BJ (cell line): ENCODE data around the gene MYLK2. TPM values are rescaled to one million over a fixed set of nuclear protein-coding genes. Genes with fewer than 3 reads are reported as not detected.

Experiments
- CTCF ChIA-PET: fragments of 350-600 bp; formaldehyde crosslinking; extraction: SDS; loops from one replicate; lab custom pipeline; 2021; ENCODE audit warnings: antibody characterized with exemption, inconsistent platforms; lab: Yijun Ruan, JAX
- POLR2A ChIA-PET: fragments of 300-600 bp; sonication (Branson Sonifier 250); formaldehyde crosslinking; extraction: SDS; loops from one replicate; lab custom pipeline; 2021; ENCODE audit warnings: antibody characterized with exemption; lab: Charles Lee
- DNase-seq: peaks from one replicate; pipeline ENCODE4 v3.0.0-alpha.2; 2011; ENCODE audit warnings: low read depth
- H3K27me3 ChIP-seq: 2 replicates; pipeline ENCODE4 v1.6.0; 2011; ENCODE audit warnings: low read length; ENCODE audit not compliant: control insufficient read depth, insufficient read depth
- H3K36me3 ChIP-seq: 2 replicates; pipeline ENCODE4 v1.5.1; 2011; ENCODE audit warnings: low read length; ENCODE audit not compliant: control insufficient read depth, insufficient read depth
- H3K4me3 ChIP-seq: 2 replicates; pipeline ENCODE4 v1.5.1; 2011; ENCODE audit warnings: low read depth, mild to moderate bottlenecking, control low read depth, low read length
- CTCF ChIP-seq: IDR thresholded peaks from 2 replicates; pipeline ENCODE4 v1.5.1; 2011; ENCODE audit warnings: low read depth, mild to moderate bottlenecking, control low read depth, inconsistent platforms, low read length, moderate library complexity; ENCODE audit not compliant: insufficient read depth
- polyA plus RNA-seq: library from polyadenylated mRNA; depleted of rRNA; stranded (reverse); fragments of >200 nt; gene quantifications from 2 replicates; pipeline ENCODE4 v1.2.3, GENCODE V29; 2011

The MYLK2 gene
- polyA plus RNA-seq, 1 experiment: 0.10 TPM

- no peaks in the 10 kb centered on the region; the same call in none of the 2 replicates for H3K36me3 ChIP-seq
- H3K4me3 ChIP-seq: no peak overlapping the region
- DNase-seq: no peak
- ChIA-PET POLR2A (no interaction called here), CTCF (interaction anchor here (1.2 to 1.8 kb wide), 3 partner anchors 40 to 172 kb away, joined by 3 to 4 read pairs (median 4); partner anchors contain the start of gene PDRG1)
- no peak for TF ChIP-seq CTCF
- H3K27me3 ChIP-seq: no peaks in the 10 kb centered on the region
Observed at GRCh38 chr20:31806564-31807355, 12.4 kb upstream of the MYLK2 start.

DNA sequence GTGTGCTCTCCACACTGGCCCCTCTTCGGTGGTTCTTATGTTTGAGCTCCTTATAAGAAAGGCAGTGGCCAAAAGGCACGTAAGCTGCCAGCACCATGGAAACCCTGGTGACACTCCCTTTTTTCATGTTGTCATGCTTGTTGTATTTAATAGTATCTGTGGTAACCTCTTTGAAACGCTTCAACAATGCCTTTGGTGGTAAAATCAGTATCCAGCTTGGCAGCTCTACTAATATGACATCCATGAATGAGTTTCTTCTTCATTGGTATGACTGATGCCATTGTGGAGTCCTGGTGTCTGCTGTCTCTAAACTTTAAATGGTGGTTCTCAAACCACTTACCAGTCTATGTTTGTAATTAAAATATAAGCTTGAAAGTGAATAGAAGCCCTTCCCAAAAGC is 10.7 kb upstream of the MYLK2 start:
- no peaks in the 10 kb centered on the region for H3K27me3 ChIP-seq
- no peak for DNase-seq
- no peak for TF ChIP-seq CTCF
- CTCF ChIA-PET: interaction anchor here (1.0 to 1.5 kb wide), 5 partner anchors 10 to 264 kb away, joined by 3 to 5 read pairs (median 4); no protein-coding TSS in a partner anchor
- no peaks in the 10 kb centered on the region; the same call in none of the 2 replicates for H3K36me3 ChIP-seq
- POLR2A ChIA-PET: no interaction called here
- no peak overlapping the region for H3K4me3 ChIP-seq

DNA sequence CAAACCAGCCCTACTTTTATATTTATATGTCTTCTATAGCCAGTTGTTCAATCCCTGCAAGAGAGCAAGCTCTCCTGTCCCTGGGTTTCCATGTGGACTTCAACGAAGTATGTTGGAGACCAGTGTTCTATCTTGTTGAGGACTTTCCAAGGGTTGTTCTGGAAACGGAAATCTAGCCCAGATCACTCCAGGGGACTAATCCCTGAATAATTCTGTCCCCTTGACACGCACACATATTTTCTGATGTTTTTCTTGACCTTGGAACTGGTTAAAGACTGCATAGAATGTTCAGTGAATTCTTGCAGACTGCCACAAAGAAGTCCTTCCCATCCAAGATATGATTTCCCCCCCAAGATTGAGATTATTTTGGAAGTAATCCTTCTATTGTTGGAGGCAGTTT is 9.5 kb upstream of the MYLK2 start:
- no peak for DNase-seq
- H3K36me3 ChIP-seq: no peaks in the 10 kb centered on the region; the same call in 1 of the 2 replicates
- ChIA-PET POLR2A (no interaction called here), CTCF (interaction anchor here (0.7 to 3.2 kb wide), 4 partner anchors 13 to 265 kb away, joined by 3 to 20 read pairs (median 4); no protein-coding TSS in a partner anchor)
- no peaks in the 10 kb centered on the region for H3K27me3 ChIP-seq
- H3K4me3 ChIP-seq: no peak overlapping the region
- TF ChIP-seq CTCF: no peak

GRCh38 chr20:31811198-31811597 is 8.0 kb upstream of the MYLK2 start:
- H3K27me3 ChIP-seq: no peaks in the 10 kb centered on the region
- no peaks in the 10 kb centered on the region; the same call in 1 of the 2 replicates for H3K36me3 ChIP-seq
- H3K4me3 ChIP-seq: no peak overlapping the region
- CTCF ChIA-PET: interaction anchor here (0.8 to 3.2 kb wide), 2 partner anchors 12 to 16 kb away, joined by 4 to 20 read pairs; no protein-coding TSS in a partner anchor
- POLR2A ChIA-PET: no interaction called here
- no peak for TF ChIP-seq CTCF
- no peak for DNase-seq
